GM12874 (cell line): Measurements from ENCODE around the gene CATSPER3.

Experiments used
- TF ChIP-seq, protein P1 (sequence below): IDR thresholded peaks from 2 replicates; pipeline ENCODE4 v1.5.1; 2011; ENCODE audit warnings: low read depth, mild to moderate bottlenecking, control low read depth, low read length, moderate library complexity; ENCODE audit not compliant: insufficient read depth

Gene CATSPER3

DNA sequence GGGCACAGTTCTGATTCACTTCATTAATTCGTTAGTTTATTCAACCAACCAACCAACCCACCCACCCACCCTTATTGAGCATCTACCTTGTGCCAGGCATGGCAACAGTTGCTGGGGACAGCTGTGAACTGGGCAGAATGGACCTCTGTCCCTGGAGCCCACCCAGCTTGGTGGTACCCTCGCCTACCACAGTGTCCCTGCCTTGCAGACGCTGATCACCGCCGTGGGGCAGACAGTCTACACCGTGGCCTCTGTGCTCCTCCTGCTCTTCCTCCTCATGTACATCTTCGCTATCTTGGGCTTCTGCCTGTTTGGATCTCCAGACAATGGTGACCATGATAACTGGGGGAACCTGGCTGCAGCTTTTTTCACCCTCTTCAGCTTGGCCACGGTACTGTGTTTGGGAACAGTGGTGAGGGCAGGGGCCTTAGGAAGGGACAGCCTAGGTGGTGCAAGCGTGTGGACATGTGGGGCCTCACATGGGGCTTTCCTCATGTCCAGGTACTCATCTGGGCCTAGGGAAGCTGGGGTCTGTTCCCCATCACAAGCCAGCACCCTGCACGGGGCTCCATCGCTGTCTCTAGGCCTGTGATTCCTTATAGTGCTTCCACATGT, 40.1 kb downstream of the CATSPER3 start:
- TF ChIP-seq, protein P1, sequence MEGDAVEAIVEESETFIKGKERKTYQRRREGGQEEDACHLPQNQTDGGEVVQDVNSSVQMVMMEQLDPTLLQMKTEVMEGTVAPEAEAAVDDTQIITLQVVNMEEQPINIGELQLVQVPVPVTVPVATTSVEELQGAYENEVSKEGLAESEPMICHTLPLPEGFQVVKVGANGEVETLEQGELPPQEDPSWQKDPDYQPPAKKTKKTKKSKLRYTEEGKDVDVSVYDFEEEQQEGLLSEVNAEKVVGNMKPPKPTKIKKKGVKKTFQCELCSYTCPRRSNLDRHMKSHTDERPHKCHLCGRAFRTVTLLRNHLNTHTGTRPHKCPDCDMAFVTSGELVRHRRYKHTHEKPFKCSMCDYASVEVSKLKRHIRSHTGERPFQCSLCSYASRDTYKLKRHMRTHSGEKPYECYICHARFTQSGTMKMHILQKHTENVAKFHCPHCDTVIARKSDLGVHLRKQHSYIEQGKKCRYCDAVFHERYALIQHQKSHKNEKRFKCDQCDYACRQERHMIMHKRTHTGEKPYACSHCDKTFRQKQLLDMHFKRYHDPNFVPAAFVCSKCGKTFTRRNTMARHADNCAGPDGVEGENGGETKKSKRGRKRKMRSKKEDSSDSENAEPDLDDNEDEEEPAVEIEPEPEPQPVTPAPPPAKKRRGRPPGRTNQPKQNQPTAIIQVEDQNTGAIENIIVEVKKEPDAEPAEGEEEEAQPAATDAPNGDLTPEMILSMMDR: no peak

DNA sequence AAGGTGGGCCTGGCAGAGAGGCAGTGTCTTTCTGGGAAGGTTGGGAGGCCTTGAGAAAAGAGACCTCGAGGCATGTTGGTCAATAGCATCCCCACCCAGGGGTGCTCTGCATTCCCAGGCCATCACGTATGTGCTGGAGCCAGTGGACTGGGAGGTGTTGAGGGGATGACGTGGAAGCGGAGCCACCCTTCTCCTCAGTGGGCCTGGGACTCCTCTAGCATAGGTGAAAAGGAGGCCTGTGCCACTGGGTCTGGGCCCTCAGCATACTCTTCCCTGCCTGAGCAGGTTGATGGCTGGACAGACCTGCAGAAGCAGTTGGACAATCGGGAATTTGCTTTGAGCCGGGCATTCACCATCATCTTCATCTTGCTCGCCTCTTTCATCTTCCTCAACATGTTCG, 40.8 kb downstream of the CATSPER3 start:
- TF ChIP-seq, protein P1: no peak

DNA sequence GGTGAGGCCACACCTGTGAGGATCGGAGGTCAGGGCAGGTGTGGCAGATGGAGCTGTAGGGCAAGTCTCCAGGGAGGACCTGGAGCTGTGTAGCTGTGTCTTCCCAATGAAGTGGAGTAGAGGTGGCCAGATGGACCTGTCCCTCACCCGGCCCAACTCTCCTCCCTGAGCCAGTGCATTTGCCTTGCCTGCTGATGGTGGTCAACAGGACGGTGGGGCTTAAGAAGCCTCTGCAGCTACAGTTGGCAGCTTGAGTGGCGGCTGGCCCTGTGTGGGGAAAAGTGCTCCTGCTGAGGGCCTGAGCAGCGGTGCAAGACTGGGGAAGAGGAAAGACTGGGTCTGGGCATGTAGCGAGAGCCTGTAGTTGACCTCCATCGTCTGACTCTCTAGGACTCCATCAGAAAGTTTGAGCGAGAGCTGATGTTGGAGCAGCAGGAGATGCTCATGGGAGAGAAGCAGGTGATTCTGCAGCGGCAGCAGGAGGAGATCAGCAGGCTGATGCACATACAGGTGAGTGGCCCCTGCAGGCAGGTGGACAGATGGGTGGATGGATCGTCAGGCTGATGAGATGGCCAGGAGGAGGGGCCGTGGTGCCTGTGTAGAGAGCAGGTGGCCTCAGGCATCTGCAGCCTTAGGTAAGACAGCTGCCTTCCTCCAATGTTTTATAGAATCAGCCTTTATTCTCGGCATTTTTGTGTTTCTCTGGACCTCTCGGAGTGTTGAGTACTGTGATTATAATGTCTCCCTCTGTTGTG, 41.5 kb downstream of the CATSPER3 start:
- TF ChIP-seq, protein P1: no peak

DNA sequence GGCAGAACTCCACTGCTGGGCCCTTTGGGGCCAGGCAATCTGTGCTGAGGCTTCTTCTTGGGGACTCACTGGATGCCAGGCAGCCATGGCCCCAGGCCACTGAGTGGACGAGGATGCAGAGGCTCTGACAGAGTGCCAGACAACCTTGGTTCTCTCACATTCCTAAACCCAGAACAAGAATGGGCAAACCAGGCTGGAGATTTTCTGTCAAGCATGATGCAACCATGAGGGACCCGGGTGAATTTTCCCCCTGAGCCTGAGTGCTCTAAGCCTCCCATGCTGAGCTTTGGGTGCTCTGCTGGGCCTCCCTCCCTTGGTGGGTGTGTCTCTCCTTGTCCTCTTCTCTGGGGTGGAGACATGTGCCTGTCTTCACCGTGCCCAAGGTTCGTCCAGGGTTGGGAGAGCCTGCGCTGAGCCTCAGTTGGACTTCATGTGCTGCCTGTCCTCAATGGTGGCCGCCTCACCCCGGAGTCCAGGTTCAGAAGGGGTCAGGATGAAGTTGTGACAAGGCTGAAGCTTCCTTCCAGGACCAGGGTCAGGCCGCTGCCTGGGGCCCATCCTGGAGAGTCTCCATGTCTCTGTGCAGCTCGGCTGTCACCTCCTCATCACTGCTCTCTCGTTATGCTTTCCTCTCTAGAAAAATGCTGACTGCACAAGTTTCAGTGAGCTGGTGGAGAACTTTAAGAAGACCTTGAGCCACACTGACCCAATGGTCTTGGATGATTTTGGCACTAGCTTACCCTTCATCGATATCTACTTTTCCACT, 42.2 kb downstream of the CATSPER3 start:
- TF ChIP-seq, protein P1: no peak

DNA sequence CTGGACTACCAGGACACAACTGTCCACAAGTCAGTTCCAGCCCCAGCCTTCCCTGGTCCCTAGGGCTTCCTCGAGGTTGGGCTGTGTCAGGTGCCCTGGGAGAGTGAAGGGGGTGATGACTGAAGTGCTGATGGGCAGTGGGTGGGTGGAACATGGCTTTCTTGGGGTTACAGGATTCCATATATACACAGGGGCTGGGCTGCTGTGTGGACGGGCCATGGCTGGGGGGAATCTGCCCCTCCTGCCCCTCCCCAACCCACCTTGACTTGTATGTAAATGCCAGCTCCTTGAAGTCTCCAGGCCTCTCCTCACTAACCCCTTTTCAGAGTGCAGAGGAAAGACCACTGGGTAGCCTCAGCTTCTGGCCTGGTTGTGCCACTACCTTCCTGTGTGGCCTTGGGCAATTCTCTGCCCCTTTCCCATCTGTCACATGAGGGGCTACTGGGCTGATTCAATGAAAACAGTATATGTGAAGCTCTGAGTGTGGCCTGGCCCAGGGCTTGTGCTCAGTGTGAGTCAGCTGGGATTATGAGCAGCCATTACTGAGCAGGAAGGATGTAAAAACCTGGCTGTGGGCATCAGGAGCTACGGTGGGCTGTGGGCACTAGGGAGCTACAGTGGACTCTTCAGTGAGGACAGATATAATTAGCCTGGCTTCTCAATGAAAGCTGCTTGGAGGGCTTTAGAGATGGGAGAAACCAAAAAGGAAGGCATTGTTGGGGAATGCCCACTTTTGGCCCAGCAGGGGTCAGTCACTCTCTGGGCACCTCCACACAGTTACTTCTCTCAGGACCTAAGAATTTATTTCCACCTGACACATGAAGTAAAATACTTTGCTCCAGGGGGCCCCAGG, 43.0 kb downstream of the CATSPER3 start:
- TF ChIP-seq, protein P1: no peak

DNA sequence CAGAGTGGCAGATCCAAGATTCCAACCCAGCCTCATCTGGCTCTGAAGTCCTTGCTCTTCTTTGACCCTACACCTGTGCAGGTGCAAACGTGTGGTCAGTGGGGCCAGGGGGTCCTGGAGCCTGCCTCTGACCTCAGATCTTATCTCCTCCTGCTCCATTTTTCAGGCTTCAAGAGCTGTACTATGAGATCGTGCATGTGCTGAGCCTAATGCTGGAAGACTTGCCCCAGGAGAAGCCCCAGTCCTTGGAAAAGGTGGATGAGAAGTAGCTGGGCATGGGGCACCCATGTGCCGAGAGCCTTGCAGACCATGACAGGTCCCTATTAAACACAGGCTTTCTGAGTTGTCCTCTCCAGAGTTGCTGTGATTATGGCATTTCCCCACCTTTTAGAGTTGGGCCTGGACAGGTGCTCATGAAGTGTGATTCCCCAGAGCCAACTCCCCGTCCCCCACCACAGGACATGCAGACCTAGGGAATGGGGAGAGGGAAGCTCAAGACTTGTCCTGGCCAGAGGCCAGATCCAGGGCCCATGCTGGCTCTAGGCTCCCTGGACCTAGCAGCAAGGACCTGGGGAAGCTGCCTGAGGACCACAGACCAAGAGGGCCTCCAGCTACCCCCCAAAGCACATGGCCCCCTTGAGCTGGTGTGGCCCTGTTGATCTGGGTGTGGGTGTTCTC, 43.8 kb downstream of the CATSPER3 start:
- TF ChIP-seq, protein P1: no peak
